GM15510 (cell line): Measurements from ENCODE around the gene GBP3.

Source experiments
- POLR2A ChIP-seq: IDR thresholded peaks from 3 replicates; pipeline ENCODE4 v1.6.1; 2011; ENCODE audit warnings: borderline replicate concordance; ENCODE audit not compliant: insufficient read length; ENCODE audit errors: extremely low read depth

Gene GBP3

GRCh38 chr1:88984569-88984968, 38.1 kb downstream of the GBP3 start:
- TF ChIP-seq POLR2A, result no peak

- no peak for TF ChIP-seq POLR2A
Observed at GRCh38 chr1:88983791-88984559, 38.7 kb downstream of the GBP3 start.

- TF ChIP-seq POLR2A, result no peak
Observed at GRCh38 chr1:88982055-88982454, 40.6 kb downstream of the GBP3 start.

GRCh38 chr1:88980870-88981269, 41.8 kb downstream of the GBP3 start:
- no peak for TF ChIP-seq POLR2A

GRCh38 chr1:88979749-88980116, 42.9 kb downstream of the GBP3 start:
- TF ChIP-seq POLR2A, result no peak

GRCh38 chr1:88979054-88979748, 43.5 kb downstream of the GBP3 start:
- TF ChIP-seq POLR2A, result no peak

GRCh38 chr1:88976235-88976634, 46.4 kb downstream of the GBP3 start:
- TF ChIP-seq POLR2A, result no peak

- TF ChIP-seq POLR2A, result no peak
Observed at GRCh38 chr1:88973520-88974137, 49.0 kb downstream of the GBP3 start.

- no peak for TF ChIP-seq POLR2A
Observed at GRCh38 chr1:88961647-88962275, 60.9 kb downstream of the GBP3 start.

- TF ChIP-seq POLR2A, result no peak
Observed at GRCh38 chr1:88961081-88961480, 61.6 kb downstream of the GBP3 start.
